Cardiac septum (tissue), 1 donor: Measurements from ENCODE around the gene ACYP1. TPM values are rescaled to one million over a fixed set of nuclear protein-coding genes. Genes with fewer than 3 reads are reported as not detected.

Experiments used
- DNase-seq: peaks from one replicate; pipeline ENCODE4 v3.0.0-alpha.2; 2020; ENCODE audit warnings: low spot score
- intact Hi-C: fragments of 100-400 bp; cut with DNase I; formaldehyde crosslinking; loops from one replicate; pipeline ENCODE4 v1.14.0; 2022
- total RNA-seq: library from RNA; stranded (reverse); fragmentation: NEBNext Ultra II Directional; extraction: Animal tissue kit (Norgen Biotek cat#: 25700); gene quantifications from one replicate; pipeline ENCODE4 v1.2.1, GENCODE V29; 2021
- donor health status: DM: no; HTN: no; CAD: no.

The ACYP1 gene
- total RNA-seq, 1 donor from 2014 or later, result 12.2 TPM

DNA sequence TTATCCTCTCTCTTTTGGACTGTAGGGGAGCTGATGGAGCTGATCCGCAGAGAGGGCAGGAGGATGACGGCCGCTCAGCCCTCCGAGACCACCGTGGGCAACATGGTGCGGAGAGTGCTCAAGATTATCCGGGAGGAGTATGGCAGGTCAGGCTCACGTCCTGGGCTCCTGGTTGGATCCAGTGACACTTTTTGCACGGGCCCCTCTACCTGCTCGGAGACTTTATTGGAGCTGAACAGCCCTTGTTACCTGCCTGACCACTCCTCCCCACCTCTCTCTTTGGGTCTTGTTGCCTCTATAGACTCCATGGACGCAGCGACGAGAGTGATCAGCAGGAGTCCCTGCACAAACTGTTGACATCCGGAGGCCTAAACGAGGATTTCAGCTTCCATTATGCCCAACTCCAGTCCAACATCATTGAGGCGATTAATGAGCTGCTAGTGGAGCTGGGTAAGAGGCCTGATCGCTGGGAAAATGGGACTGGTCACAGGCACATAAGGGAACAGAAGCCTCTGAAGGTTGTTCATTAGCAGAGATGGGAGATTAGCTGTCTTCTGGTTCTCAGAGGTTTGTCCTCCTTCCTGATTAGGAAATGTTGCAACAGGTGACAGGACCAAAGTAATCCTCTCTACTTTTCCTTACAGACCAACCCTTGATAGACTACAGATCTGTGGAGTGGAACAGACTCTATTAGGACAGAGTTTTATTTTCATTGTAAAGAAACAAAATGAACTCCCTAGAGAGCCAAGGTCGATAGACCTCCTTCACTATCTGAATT is 60.4 kb downstream of the ACYP1 start:
- intact Hi-C loops, result loop anchor here (5.0 to 10.0 kb wide), 2 partner anchors 49 to 64 kb away; partner anchors contain the start of genes PGF and ZC2HC1C
- DNase-seq, result no peak

Other genes starting within 250 kb of the ACYP1 start
- gene PROX2, start 187.9 kb downstream of the ACYP1 start, total RNA-seq, result not detected
- 202 TPM for gene DLST, start 182.1 kb downstream of the ACYP1 start, total RNA-seq
- gene RPS6KL1, start 140.8 kb downstream of the ACYP1 start, total RNA-seq, result 19.8 TPM
- gene PGF, start 108.4 kb downstream of the ACYP1 start, total RNA-seq, result 9.4 TPM
- 36.4 TPM for gene EIF2B2, start 61.1 kb downstream of the ACYP1 start, total RNA-seq
- 20.0 TPM for gene MLH3, start 12.6 kb downstream of the ACYP1 start, total RNA-seq
- gene ZC2HC1C, start 5.6 kb upstream of the ACYP1 start, total RNA-seq, result 5.2 TPM
- 115 TPM for gene NEK9, start 63.0 kb upstream of the ACYP1 start, total RNA-seq
- 283 TPM for gene TMED10, start 112.6 kb upstream of the ACYP1 start, total RNA-seq
- 25.8 TPM for gene FOS, start 214.8 kb upstream of the ACYP1 start, total RNA-seq